ENCODE measurements around the gene DOCK3.
"Not testable (repeated sequence)": the region's sequence is repeated elsewhere in the genome, so short reads cannot be mapped to it uniquely, and the experiment has no call there.

Gene DOCK3

GRCh38 chr3:50805321-50805720, 130.6 kb downstream of the DOCK3 start:
- no peak for DNase-seq (ENCODE audit: low read depth)

- no peak for DNase-seq (ENCODE audit: low read depth)
Observed at GRCh38 chr3:50806031-50806430, 131.3 kb downstream of the DOCK3 start.

GRCh38 chr3:50806806-50807205, 132.1 kb downstream of the DOCK3 start:
- no peak for DNase-seq (ENCODE audit: low read depth)

- DNase-seq (ENCODE audit: low read depth): no peak
Observed at GRCh38 chr3:50807266-50807665, 132.5 kb downstream of the DOCK3 start.

- no peak for DNase-seq (ENCODE audit: low read depth)
Observed at GRCh38 chr3:50811893-50812292, 137.2 kb downstream of the DOCK3 start.

- no peak for DNase-seq (ENCODE audit: low read depth)
Observed at GRCh38 chr3:50815844-50816243, 141.1 kb downstream of the DOCK3 start.

- no peak for DNase-seq (ENCODE audit: low read depth)
Observed at GRCh38 chr3:50816894-50817293, 142.2 kb downstream of the DOCK3 start.

GRCh38 chr3:50817756-50818529, 143.2 kb downstream of the DOCK3 start:
- no peak for DNase-seq (ENCODE audit: low read depth)

GRCh38 chr3:50819882-50820281, 145.2 kb downstream of the DOCK3 start:
- DNase-seq (ENCODE audit: low read depth): no peak

GRCh38 chr3:50825841-50826240, 151.1 kb downstream of the DOCK3 start:
- DNase-seq (ENCODE audit: low read depth): no peak

- no peak for DNase-seq (ENCODE audit: low read depth)
Observed at GRCh38 chr3:50830451-50830850, 155.7 kb downstream of the DOCK3 start.

GRCh38 chr3:50831009-50831408, 156.3 kb downstream of the DOCK3 start:
- not testable (repeated sequence) for DNase-seq (ENCODE audit: low read depth)

- no peak for DNase-seq (ENCODE audit: low read depth)
Observed at GRCh38 chr3:50840983-50841489, 166.3 kb downstream of the DOCK3 start.

GRCh38 chr3:50848308-50848707, 173.6 kb downstream of the DOCK3 start:
- no peak for DNase-seq (ENCODE audit: low read depth)

- no peak for DNase-seq (ENCODE audit: low read depth)
Observed at GRCh38 chr3:50850639-50851511, 176.1 kb downstream of the DOCK3 start.

- no peak for DNase-seq (ENCODE audit: low read depth)
Observed at GRCh38 chr3:50853936-50854335, 179.2 kb downstream of the DOCK3 start.

GRCh38 chr3:50862221-50862620, 187.5 kb downstream of the DOCK3 start:
- DNase-seq (ENCODE audit: low read depth): no peak

- DNase-seq (ENCODE audit: low read depth): no peak
Observed at GRCh38 chr3:50873376-50874157, 198.8 kb downstream of the DOCK3 start.

- DNase-seq (ENCODE audit: low read depth): not testable (repeated sequence)
Observed at GRCh38 chr3:50874876-50875275, 200.1 kb downstream of the DOCK3 start.

GRCh38 chr3:50876947-50877346, 202.2 kb downstream of the DOCK3 start:
- DNase-seq (ENCODE audit: low read depth): no peak

GRCh38 chr3:50882733-50883132, 208.0 kb downstream of the DOCK3 start:
- DNase-seq (ENCODE audit: low read depth): not testable (repeated sequence)

- no peak for DNase-seq (ENCODE audit: low read depth)
Observed at GRCh38 chr3:50883755-50884154, 209.0 kb downstream of the DOCK3 start.

Data from T-helper 22 cell (primary cell).